Colonic mucosa (tissue), 4 donors: ENCODE measurements around the gene PAH. TPM values are rescaled to one million over a fixed set of nuclear protein-coding genes. Genes with fewer than 3 reads are reported as not detected.

ENCODE experiments used
- DNase-seq: peaks from one replicate; pipeline ENCODE4 v3.0.0-alpha.2; 2020
- H3K27ac ChIP-seq: fragments of 200-600 bp; one replicate; pipeline ENCODE4 v1.8.0; 2021
- H3K27me3 ChIP-seq: fragments of 200-600 bp; one replicate; pipeline ENCODE4 v1.8.0; 2021
- H3K36me3 ChIP-seq: fragments of 200-600 bp; one replicate; pipeline ENCODE4 v1.8.0; 2021
- H3K4me1 ChIP-seq: fragments of 200-600 bp; one replicate; pipeline ENCODE4 v1.8.0; 2021; ENCODE audit warnings: mild to moderate bottlenecking
- H3K4me3 ChIP-seq: fragments of 200-600 bp; one replicate; pipeline ENCODE4 v1.8.0; 2021
- H3K9ac ChIP-seq, 2 donors: one replicate each; pipeline ENCODE4 v1.7.0; 2013; ENCODE audit warnings: control low read depth in 2 of 2, low read depth in 2 of 2, low read length in 2 of 2
- H3K9me3 ChIP-seq: fragments of 200-600 bp; one replicate; pipeline ENCODE4 v1.8.0; 2021
- intact Hi-C: fragments of 100-400 bp; cut with DNase I; formaldehyde crosslinking; loops from one replicate; pipeline ENCODE4 v1.14.1; 2022
- total RNA-seq, 2 donors: library from RNA; stranded (reverse); fragmentation: NEBNext Ultra II Directional in 1 of 2; extraction: Animal tissue kit (Norgen Biotek cat#: 25700) in 1 of 2; gene quantifications; one replicate each; pipeline ENCODE4 v1.2.1, GENCODE V29; 2021
- TF ChIP-seq, protein P1 (sequence below): fragments of 200-600 bp; IDR thresholded peaks from one replicate; pipeline ENCODE4 v1.8.0; 2022; ENCODE audit warnings: antibody characterized with exemption, mild to moderate bottlenecking
- donor health status: healthy.
- donor health status: DM: no; HTN: no; CAD: no.
- donor health status: DM: no; HTN: no; CAD: no.

Gene PAH
- total RNA-seq, 2 donors from 2014 or later = 0.11 to 1.3 TPM

GRCh38 chr12:102799229-102799628, 117.8 kb downstream of the PAH start:
- no peaks in the 10 kb centered on the region for H3K4me1 ChIP-seq
- no peak overlapping the region for H3K9ac ChIP-seq
- TF ChIP-seq, protein P1, sequence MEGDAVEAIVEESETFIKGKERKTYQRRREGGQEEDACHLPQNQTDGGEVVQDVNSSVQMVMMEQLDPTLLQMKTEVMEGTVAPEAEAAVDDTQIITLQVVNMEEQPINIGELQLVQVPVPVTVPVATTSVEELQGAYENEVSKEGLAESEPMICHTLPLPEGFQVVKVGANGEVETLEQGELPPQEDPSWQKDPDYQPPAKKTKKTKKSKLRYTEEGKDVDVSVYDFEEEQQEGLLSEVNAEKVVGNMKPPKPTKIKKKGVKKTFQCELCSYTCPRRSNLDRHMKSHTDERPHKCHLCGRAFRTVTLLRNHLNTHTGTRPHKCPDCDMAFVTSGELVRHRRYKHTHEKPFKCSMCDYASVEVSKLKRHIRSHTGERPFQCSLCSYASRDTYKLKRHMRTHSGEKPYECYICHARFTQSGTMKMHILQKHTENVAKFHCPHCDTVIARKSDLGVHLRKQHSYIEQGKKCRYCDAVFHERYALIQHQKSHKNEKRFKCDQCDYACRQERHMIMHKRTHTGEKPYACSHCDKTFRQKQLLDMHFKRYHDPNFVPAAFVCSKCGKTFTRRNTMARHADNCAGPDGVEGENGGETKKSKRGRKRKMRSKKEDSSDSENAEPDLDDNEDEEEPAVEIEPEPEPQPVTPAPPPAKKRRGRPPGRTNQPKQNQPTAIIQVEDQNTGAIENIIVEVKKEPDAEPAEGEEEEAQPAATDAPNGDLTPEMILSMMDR = no peak
- no peak overlapping the region for H3K27ac ChIP-seq
- no peaks in the 10 kb centered on the region for H3K36me3 ChIP-seq
- intact Hi-C loops = no loop called here
- no peaks in the 10 kb centered on the region for H3K27me3 ChIP-seq
- no peak for DNase-seq
- no peak overlapping the region for H3K4me3 ChIP-seq
- H3K9me3 ChIP-seq = no peaks in the 10 kb centered on the region

DNA sequence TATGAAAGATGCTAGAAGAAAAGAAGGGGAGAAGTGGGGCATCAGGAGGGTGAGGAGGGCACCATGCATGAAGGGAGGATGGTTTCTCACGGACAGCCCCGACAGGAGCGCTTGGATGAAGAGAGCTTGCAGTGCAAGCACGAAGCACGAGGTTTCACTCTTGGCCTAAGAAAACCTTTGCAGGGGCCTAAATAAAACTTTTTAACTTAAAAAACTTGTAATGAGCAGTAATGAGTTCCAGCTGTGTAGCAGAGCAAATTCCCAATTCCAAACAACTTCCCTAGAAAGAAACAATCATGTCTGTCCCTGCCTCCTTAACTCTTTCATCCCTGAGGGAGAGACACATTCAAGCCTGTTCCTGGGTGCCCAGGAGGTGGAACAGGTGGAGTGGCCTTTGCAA, 119.5 kb downstream of the PAH start:
- Histone ChIP-seq H3K27ac (no peak overlapping the region), H3K9me3 (no peaks in the 10 kb centered on the region), H3K4me1 (no peaks in the 10 kb centered on the region), H3K27me3 (no peaks in the 10 kb centered on the region), H3K4me3 (no peak overlapping the region), H3K9ac (no peak overlapping the region), H3K36me3 (no peaks in the 10 kb centered on the region)
- TF ChIP-seq, protein P1 = no peak
- intact Hi-C loops = no loop called here
- no peak for DNase-seq

DNA sequence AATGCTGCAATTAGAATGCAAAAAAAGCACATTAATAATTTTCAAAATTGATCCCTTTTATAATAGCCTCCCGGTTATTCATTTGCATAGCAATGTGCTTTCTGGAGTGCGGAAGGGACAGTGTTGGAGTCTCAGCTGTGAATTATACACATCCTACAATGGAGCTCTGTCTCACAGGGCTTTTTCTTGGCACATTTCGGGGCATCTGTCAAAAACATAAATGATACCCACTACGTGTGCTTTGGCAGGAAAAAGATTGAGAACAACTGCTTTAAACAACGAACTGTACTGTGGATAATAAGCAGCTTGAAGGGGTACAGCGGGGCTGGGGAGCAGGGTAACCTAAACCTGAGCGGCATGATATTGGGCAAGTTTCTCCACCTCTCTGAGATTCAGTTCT, 123.1 kb downstream of the PAH start:
- no peaks in the 10 kb centered on the region for H3K9me3 ChIP-seq
- no peak for DNase-seq
- no peaks in the 10 kb centered on the region for H3K4me1 ChIP-seq
- H3K27me3 ChIP-seq = no peaks in the 10 kb centered on the region
- H3K27ac ChIP-seq = no peak overlapping the region
- TF ChIP-seq, protein P1 = no peak
- intact Hi-C loops = no loop called here
- no peak overlapping the region for H3K4me3 ChIP-seq
- H3K36me3 ChIP-seq = no peaks in the 10 kb centered on the region
- no peak overlapping the region for H3K9ac ChIP-seq

Other genes starting within 250 kb of the PAH start
- gene ASCL1, start 40.4 kb upstream of the PAH start, total RNA-seq = under 1 TPM; 0.17 to 0.53 TPM